B cell (primary cell): ENCODE measurements around the gene SLF2. TPM values are rescaled to one million over a fixed set of nuclear protein-coding genes. Genes with fewer than 3 reads are reported as not detected.

ENCODE experiments used
- ATAC-seq: fragments of 200-7000 bp; cut with Tn5 transposase; one replicate; pipeline ENCODE4 v1.10.0; 2021; ENCODE audit warnings: low read depth, mild to moderate bottlenecking, moderate number of reproducible peaks, moderate library complexity
- CTCF ChIA-PET: fragments of 350-600 bp; sonication (Branson Sonifier 250); formaldehyde crosslinking; loops from one replicate; lab custom pipeline; 2021; ENCODE audit warnings: antibody characterized with exemption, inconsistent platforms; lab: Charles Lee
- POLR2A ChIA-PET: fragments of 350-600 bp; sonication (Branson Sonifier 250); formaldehyde crosslinking; loops from one replicate; lab custom pipeline; 2021; ENCODE audit warnings: antibody characterized with exemption; lab: Charles Lee
- DNase-seq: peaks from one replicate; pipeline ENCODE4 v3.0.0; 2013
- H2AFZ ChIP-seq: 2 replicates; pipeline ENCODE4 v1.6.1; 2012; ENCODE audit warnings: mild to moderate bottlenecking, low read depth, low read length; ENCODE audit not compliant: insufficient read depth, poor library complexity, severe bottlenecking
- H3K27ac ChIP-seq, 2 donors: 1 replicate in 1 of 2; 2 replicates in 1 of 2; pipeline ENCODE4 v1.5.1; 2012 to 2013; ENCODE audit warnings: low read length in 2 of 2, mild to moderate bottlenecking in 2 of 2, moderate library complexity in 1 of 2
- H3K27me3 ChIP-seq, 4 experiments: fragments of 200-600 bp in 1 of 4; sonication (generic) in 1 of 4; replicated peaks in 1 of 4; 1 replicate in 2 of 4; 2 replicates in 2 of 4; pipeline versions ENCODE4 v1.6.1 to v1.7.0; 2013 to 2016; ENCODE audit warnings: low read length in 3 of 4, mild to moderate bottlenecking in 2 of 4, mixed read lengths in 1 of 4, moderate library complexity in 1 of 4; ENCODE audit not compliant: insufficient read depth in 4 of 4, control insufficient read depth in 3 of 4; ENCODE audit errors: control extremely low read depth in 1 of 4
- H3K36me3 ChIP-seq, 2 experiments: replicated peaks in 1 of 2; 1 replicate in 1 of 2; 2 replicates in 1 of 2; pipeline versions ENCODE4 v1.6.1 to v1.7.1; 2013; ENCODE audit warnings: low read length in 1 of 2; ENCODE audit not compliant: insufficient read depth in 2 of 2, control insufficient read depth in 1 of 2; ENCODE audit errors: control extremely low read depth in 1 of 2, extremely low read depth in 1 of 2
- H3K4me1 ChIP-seq, 2 donors: fragments of 200-600 bp in 1 of 2; sonication (generic) in 1 of 2; 1 replicate in 1 of 2; 2 replicates in 1 of 2; pipeline versions ENCODE4 v1.5.1 to v1.6.1; 2013 to 2017; ENCODE audit warnings: low read length in 2 of 2; ENCODE audit not compliant: control insufficient read depth in 2 of 2, insufficient read depth in 2 of 2
- H3K4me2 ChIP-seq: replicated peaks from 2 replicates; pipeline ENCODE3; 2012; ENCODE audit warnings: mild to moderate bottlenecking, low read depth, low read length; ENCODE audit not compliant: poor library complexity, severe bottlenecking
- H3K4me3 ChIP-seq, 5 experiments: fragments of 200-600 bp in 1 of 5; sonication (generic) in 1 of 5; 1 replicate in 3 of 5; 2 replicates in 2 of 5; pipeline versions ENCODE4 v1.5.1 to v1.7.0; 2011 to 2016; ENCODE audit warnings: low read length in 4 of 5, mild to moderate bottlenecking in 4 of 5, low read depth in 2 of 5, control low read depth in 1 of 5, moderate library complexity in 1 of 5; ENCODE audit not compliant: insufficient read depth in 1 of 5; ENCODE audit errors: control extremely low read depth in 1 of 5, extremely low read depth in 1 of 5
- H3K79me2 ChIP-seq: fragments of 200-600 bp; sonication (generic); one replicate; pipeline ENCODE4 v1.6.0; 2016; ENCODE audit warnings: low read length; ENCODE audit not compliant: control insufficient read depth, insufficient read depth
- H3K9ac ChIP-seq: fragments of 200-600 bp; sonication (generic); 2 replicates; pipeline ENCODE4 v1.6.1; 2017; ENCODE audit warnings: mild to moderate bottlenecking, low read length, moderate library complexity
- H3K9me3 ChIP-seq, 3 donors: one replicate each; pipeline versions ENCODE4 v1.6.1 to v1.7.1; 2013; ENCODE audit warnings: low read length in 2 of 3; ENCODE audit not compliant: control insufficient read depth in 2 of 3, insufficient read depth in 1 of 3; ENCODE audit errors: control extremely low read depth in 1 of 3
- H4K20me1 ChIP-seq: 2 replicates; pipeline ENCODE4 v1.6.0; 2012; ENCODE audit warnings: mild to moderate bottlenecking, low read length; ENCODE audit not compliant: insufficient read depth, control insufficient read depth, poor library complexity, severe bottlenecking
- H3K27ac Mint-ChIP-seq: one replicate; pipeline ENCODE4 v1.8.0; 2021; ENCODE audit warnings: mixed read lengths
- H3K27me3 Mint-ChIP-seq: one replicate; pipeline ENCODE4 v1.8.0; 2021; ENCODE audit warnings: mixed read lengths
- H3K4me1 Mint-ChIP-seq: one replicate; pipeline ENCODE4 v1.8.0; 2021; ENCODE audit warnings: mixed read lengths
- H3K4me3 Mint-ChIP-seq: one replicate; pipeline ENCODE4 v1.8.0; 2021; ENCODE audit warnings: mixed read lengths
- H3K9me3 Mint-ChIP-seq: one replicate; pipeline ENCODE4 v1.8.0; 2022; ENCODE audit warnings: mixed read lengths; ENCODE audit not compliant: insufficient read depth
- CTCF ChIP-seq: fragments of 200-600 bp; IDR thresholded peaks from one replicate; pipeline ENCODE4 v1.8.0; 2022; ENCODE audit warnings: antibody characterized with exemption, mild to moderate bottlenecking
- EZH2 ChIP-seq: IDR thresholded peaks from 2 replicates; pipeline ENCODE4 v1.6.1; 2012; ENCODE audit warnings: borderline replicate concordance, low read depth, mild to moderate bottlenecking, moderate library complexity, low read length; ENCODE audit not compliant: insufficient read depth, poor library complexity, severe bottlenecking
- WGBS: methylation state at CpG from one replicate; pipeline ENCODE4 v1.1.5; 2013; ENCODE audit warnings: missing lambda C conversion rate; ENCODE audit not compliant: insufficient coverage; 5-methylcytosine and 5-hydroxymethylcytosine counted together
- intact Hi-C: fragments of 100-400 bp; cut with micrococcal nuclease; formaldehyde crosslinking; loops from one replicate; pipeline ENCODE4 v1.10.0; 2022
- polyA plus RNA-seq: library from polyadenylated mRNA; depleted of rRNA; stranded (reverse); fragments of >200 nt; gene quantifications from 2 replicates; pipeline ENCODE4 v1.2.3, GENCODE V29; 2012
- total RNA-seq, 2 donors: library from RNA; stranded (reverse); fragments of 120-200 nt in 1 of 2; gene quantifications; 1 replicate in 1 of 2; 2 replicates in 1 of 2; pipeline versions ENCODE4 v1.2.3 to v1.2.4, GENCODE V29; 2013 to 2022

SLF2 gene
- total and polyA plus RNA-seq, 2 donors (not counting 1 experiment from before 2014, with no cell fraction given): 11.8 to 65.6 TPM

GRCh38 chr10:100948916-100949315, 36.2 kb downstream of the SLF2 start:
- no peak for ATAC-seq
- no peaks in the 10 kb centered on the region for H3K27me3 ChIP-seq
- no peaks in the 10 kb centered on the region for H4K20me1 ChIP-seq
- H3K4me2 ChIP-seq: no peak overlapping the region
- peaks cover 0 to 57% of the 10 kb centered on the region in 2 experiments for H3K36me3 ChIP-seq
- Mint-ChIP-seq H3K27me3 (no peaks in the 10 kb centered on the region), H3K27ac (no peak overlapping the region), H3K4me1 (no peaks in the 10 kb centered on the region), H3K9me3 (no peaks in the 10 kb centered on the region), H3K4me3 (no peak overlapping the region)
- no peak overlapping the region for H2AFZ ChIP-seq
- H3K4me1 ChIP-seq: no peaks in the 10 kb centered on the region
- CTCF ChIA-PET: no interaction called here
- no peak overlapping the region for H3K4me3 ChIP-seq
- TF ChIP-seq EZH2 (no peak), CTCF (no peak)
- DNase-seq: no peak
- no peaks in the 10 kb centered on the region for H3K79me2 ChIP-seq
- no peaks in the 10 kb centered on the region for H3K9me3 ChIP-seq
- POLR2A ChIA-PET: no interaction called here
- H3K27ac ChIP-seq: no peak overlapping the region
- intact Hi-C loops: no loop called here
- no CpG with 5 or more reads among the region's 3 CpGs for WGBS
- no peak overlapping the region for H3K9ac ChIP-seq

- no peak for ATAC-seq
- no peak overlapping the region for H3K27ac ChIP-seq
- no peak overlapping the region for H3K4me2 ChIP-seq
- H3K36me3 ChIP-seq: peaks cover 16 to 61% of the 10 kb centered on the region in 2 experiments
- Mint-ChIP-seq H3K9me3 (no peaks in the 10 kb centered on the region), H3K27me3 (no peaks in the 10 kb centered on the region), H3K4me3 (no peak overlapping the region), H3K27ac (no peak overlapping the region), H3K4me1 (no peaks in the 10 kb centered on the region)
- DNase-seq: no peak
- no peaks in the 10 kb centered on the region for H3K27me3 ChIP-seq
- H4K20me1 ChIP-seq: no peaks in the 10 kb centered on the region
- no peak overlapping the region for H3K4me3 ChIP-seq
- H3K79me2 ChIP-seq: no peaks in the 10 kb centered on the region
- no peak overlapping the region for H3K9ac ChIP-seq
- no peak for TF ChIP-seq EZH2
- TF ChIP-seq CTCF: no peak
- intact Hi-C loops: no loop called here
- no peaks in the 10 kb centered on the region for H3K4me1 ChIP-seq
- no peaks in the 10 kb centered on the region for H3K9me3 ChIP-seq
- ChIA-PET POLR2A (no interaction called here), CTCF (no interaction called here)
- no peak overlapping the region for H2AFZ ChIP-seq
Observed at GRCh38 chr10:100960251-100960650, 47.5 kb downstream of the SLF2 start.
